Measurements from ENCODE around the gene GPR142. TPM values are rescaled to one million over a fixed set of nuclear protein-coding genes. Genes with fewer than 3 reads are reported as not detected.

GPR142 gene
- total and polyA plus RNA-seq, 2 of the 8 experiments (the other 6 are each of a cell fraction or from before 2014, with no cell fraction given): 0.05 TPM; not detected in 1

GRCh38 chr17:74374858-74375257 is 7.6 kb downstream of the GPR142 start:
- Histone ChIP-seq H3K23ac (ENCODE audit: insufficient read length) (no peak overlapping the region), H3K4me1 (replicated peaks in 1 of 4; ENCODE audit: control insufficient read depth in 3 of 4, insufficient read depth in 4 of 4, low read length in 3 of 4) (peaks cover 0 to 3% (median 2%) of the 10 kb centered on the region in 4 experiments; a peak in 4 of 7 replicates), H2AK5ac (ENCODE audit: low read depth, low read length) (no peak overlapping the region), H3K36me3 (ENCODE audit: control insufficient read depth in 2 of 4, insufficient read depth in 4 of 4, low read length in 3 of 4) (no peaks in the 10 kb centered on the region), H4K91ac (replicated peaks; ENCODE audit: insufficient read length, low read length) (no peak overlapping the region), H2BK15ac (ENCODE audit: low read length) (no peak overlapping the region), H3K79me2 (ENCODE audit: control insufficient read depth in 1 of 2, insufficient read depth in 2 of 2, low read length in 2 of 2) (no peaks in the 10 kb centered on the region), H2BK5ac (ENCODE audit: low read depth, low read length) (no peak overlapping the region), H4K8ac (ENCODE audit: extremely low read depth, insufficient read depth, low read length) (no peak overlapping the region), H3K27me3 (replicated peaks in 1 of 4; ENCODE audit: control insufficient read depth in 3 of 4, extremely low read depth in 1 of 4, insufficient read depth in 3 of 4, low read length in 3 of 4) (peaks cover 0 to 1% (median 0%) of the 10 kb centered on the region in 4 experiments; a peak in 4 of 7 replicates), H3K4me3 (ENCODE audit: extremely low read depth in 1 of 4, insufficient read depth in 2 of 4, low read depth in 3 of 4, low read length in 4 of 4) (no peak overlapping the region), H3K9me3 (ENCODE audit: insufficient read depth in 2 of 2, low read depth in 1 of 2, low read length in 1 of 2) (peaks cover 0 to 8% of the 10 kb centered on the region in 2 experiments; a peak in 1 of 4 replicates), H2AFZ (ENCODE audit: low read length) (no peak overlapping the region), H3K27ac (ENCODE audit: low read depth, low read length) (no peak overlapping the region), H4K20me1 (replicated peaks in 1 of 2; ENCODE audit: control insufficient read depth in 1 of 2, insufficient read depth in 2 of 2, low read length in 2 of 2) (no peaks in the 10 kb centered on the region), H2BK12ac (ENCODE audit: low read depth, low read length) (no peak overlapping the region), H3K4me2 (ENCODE audit: insufficient read depth in 1 of 2, low read depth in 2 of 2, low read length in 2 of 2) (no peak overlapping the region), H2BK120ac (replicated peaks; ENCODE audit: low read depth, low read length) (no peak overlapping the region), H3K14ac (ENCODE audit: insufficient read length) (no peak overlapping the region), H3K79me1 (ENCODE audit: low read depth, low read length) (no peaks in the 10 kb centered on the region), H3K56ac (replicated peaks; ENCODE audit: insufficient read length, low read depth, low read length) (no peak overlapping the region), H3K9ac (replicated peaks in 1 of 4; ENCODE audit: extremely low read depth in 1 of 4, low read depth in 3 of 4, low read length in 3 of 4) (no peak overlapping the region), H3K4ac (replicated peaks; ENCODE audit: insufficient read length, low read depth, low read length) (no peak overlapping the region), H3K18ac (ENCODE audit: extremely low read depth, low read length) (no peak overlapping the region), H4K5ac (ENCODE audit: insufficient read length, low read depth, low read length) (no peak overlapping the region), H2BK20ac (ENCODE audit: low read length) (no peak overlapping the region), H3K23me2 (ENCODE audit: low read depth, low read length) (no peaks in the 10 kb centered on the region; the same call in 1 of the 2 replicates)
- ChIA-PET CTCF (ENCODE audit: partially characterized antibody) (interaction anchor here (0.6 to 4.1 kb wide), 5 partner anchors 13 to 239 kb away, joined by 3 to 25 read pairs (median 3); partner anchors contain the start of gene BTBD17), POLR2A (ENCODE audit: partially characterized antibody) (no interaction called here)
- no peak for FAIRE-seq
- no peak for DNase-seq (ENCODE audit: low read depth in 1 of 2, low spot score in 2 of 2)
- TF ChIP-seq EGR1 (IDR thresholded peaks at IDR 0.05; ENCODE audit: borderline replicate concordance, low read depth, low read length) (no peak), TEAD4 (IDR thresholded peaks at IDR 0.05; ENCODE audit: low read depth, low read length) (no peak), JUND (IDR thresholded peaks at IDR 0.05; ENCODE audit: low read length) (no peak), ATF2 (IDR thresholded peaks at IDR 0.05; ENCODE audit: low read length) (no peak)
- WGBS, 2 experiments (ENCODE audit: extremely low coverage in 1 of 2, insufficient coverage in 1 of 2, insufficient read length in 1 of 2, insufficient replicate concordance in 2 of 2, low coverage in 1 of 2, low lambda C conversion rate in 2 of 2, missing lambda C conversion rate in 1 of 2): 90% methylated on average over 3 of the region's 3 CpGs; no CpG with 5 or more reads in 1 of the 2 experiments

Measured in H1 (cell line).